ENCODE data around the gene DPM3. TPM values are rescaled to one million over a fixed set of nuclear protein-coding genes. Genes with fewer than 3 reads are reported as not detected.
A peak's percentile ranks its signal among the peaks of the same experiment; 100 is the strongest.

Gene DPM3
- total and polyA plus RNA-seq, 9 of the 15 experiments (the other 6 are each of a cell fraction or from before 2014, with no cell fraction given) = 3.7 to 120 (median 36.4) TPM

DNA sequence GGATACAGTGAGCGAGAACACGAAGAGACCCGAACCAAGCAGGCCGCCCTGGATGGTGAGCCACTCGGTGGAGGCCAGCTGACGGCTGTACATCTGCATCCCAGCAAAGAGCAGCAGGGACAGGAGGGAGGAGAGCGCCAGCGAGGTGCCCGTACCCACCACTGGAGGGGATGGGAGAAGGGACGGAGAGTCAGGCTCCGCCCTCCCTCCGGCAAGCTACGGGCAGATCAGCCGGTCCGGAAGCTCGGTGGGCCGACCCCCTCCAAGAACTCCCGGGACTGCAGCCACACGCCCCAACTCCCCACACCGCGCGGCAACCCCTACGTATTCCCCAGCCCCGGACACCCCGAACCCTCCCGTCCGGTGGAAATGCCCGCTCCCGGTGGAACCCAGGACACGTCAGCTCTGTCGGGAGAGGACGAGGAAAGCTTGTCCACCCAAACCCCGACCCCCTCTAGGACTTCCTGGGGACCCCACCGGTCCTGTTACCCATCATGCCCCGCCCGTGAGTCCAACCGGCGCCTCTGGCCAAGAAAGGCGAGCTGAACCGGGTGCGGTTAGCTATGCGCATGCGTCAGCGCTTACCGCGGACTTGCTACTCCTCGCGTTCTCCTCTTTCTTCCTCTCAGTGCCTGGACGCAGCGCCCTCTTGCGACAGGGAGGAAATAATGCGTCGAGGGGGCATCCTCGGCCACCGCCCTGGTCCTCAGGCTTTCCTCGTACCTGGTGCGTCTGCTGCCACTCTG, 32.6 kb upstream of the DPM3 start, which contains the start of gene KRTCAP2 (continued):
- TF ChIP-seq NELFE (IDR thresholded peaks at IDR 0.05; ENCODE audit: insufficient read depth, insufficient read length) = no peak
- no peak for TF ChIP-seq GTF2A2 (tag; IDR thresholded peaks at IDR 0.05)
- no peak for TF ChIP-seq FOXJ3 (CRISPR knock-in tag; IDR thresholded peaks at IDR 0.05)
- no peak for TF ChIP-seq ZNF24 (IDR thresholded peaks at IDR 0.05)
- no peak for TF ChIP-seq NFIX (CRISPR knock-in tag; IDR thresholded peaks at IDR 0.05; ENCODE audit: low read depth)
- no peak for TF ChIP-seq ZNF318 (IDR thresholded peaks at IDR 0.05; ENCODE audit: borderline replicate concordance in 1 of 2, low read depth in 1 of 2)
- no peak for TF ChIP-seq MAFG (tag; conservative IDR thresholded peaks at IDR 0.05)
- TF ChIP-seq ZFPM2 (CRISPR knock-in tag; IDR thresholded peaks at IDR 0.05) = no peak
- TF ChIP-seq, protein P1, sequence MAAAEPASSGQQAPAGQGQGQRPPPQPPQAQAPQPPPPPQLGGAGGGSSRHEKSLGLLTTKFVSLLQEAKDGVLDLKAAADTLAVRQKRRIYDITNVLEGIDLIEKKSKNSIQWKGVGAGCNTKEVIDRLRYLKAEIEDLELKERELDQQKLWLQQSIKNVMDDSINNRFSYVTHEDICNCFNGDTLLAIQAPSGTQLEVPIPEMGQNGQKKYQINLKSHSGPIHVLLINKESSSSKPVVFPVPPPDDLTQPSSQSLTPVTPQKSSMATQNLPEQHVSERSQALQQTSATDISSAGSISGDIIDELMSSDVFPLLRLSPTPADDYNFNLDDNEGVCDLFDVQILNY (CRISPR knock-in tag; IDR thresholded peaks at IDR 0.05) = no peak
- TF ChIP-seq CREM (IDR thresholded peaks at IDR 0.05; ENCODE audit: low read depth) = peak; percentile 89
- peak; percentile 59; the same call in 1 of the 2 replicates for TF ChIP-seq E2F1 (CRISPR knock-in tag; IDR thresholded peaks at IDR 0.05)
- TF ChIP-seq XRCC4 (IDR thresholded peaks at IDR 0.05; ENCODE audit: extremely low read depth, insufficient read depth, insufficient read length) = no peak
- TF ChIP-seq, protein P2, sequence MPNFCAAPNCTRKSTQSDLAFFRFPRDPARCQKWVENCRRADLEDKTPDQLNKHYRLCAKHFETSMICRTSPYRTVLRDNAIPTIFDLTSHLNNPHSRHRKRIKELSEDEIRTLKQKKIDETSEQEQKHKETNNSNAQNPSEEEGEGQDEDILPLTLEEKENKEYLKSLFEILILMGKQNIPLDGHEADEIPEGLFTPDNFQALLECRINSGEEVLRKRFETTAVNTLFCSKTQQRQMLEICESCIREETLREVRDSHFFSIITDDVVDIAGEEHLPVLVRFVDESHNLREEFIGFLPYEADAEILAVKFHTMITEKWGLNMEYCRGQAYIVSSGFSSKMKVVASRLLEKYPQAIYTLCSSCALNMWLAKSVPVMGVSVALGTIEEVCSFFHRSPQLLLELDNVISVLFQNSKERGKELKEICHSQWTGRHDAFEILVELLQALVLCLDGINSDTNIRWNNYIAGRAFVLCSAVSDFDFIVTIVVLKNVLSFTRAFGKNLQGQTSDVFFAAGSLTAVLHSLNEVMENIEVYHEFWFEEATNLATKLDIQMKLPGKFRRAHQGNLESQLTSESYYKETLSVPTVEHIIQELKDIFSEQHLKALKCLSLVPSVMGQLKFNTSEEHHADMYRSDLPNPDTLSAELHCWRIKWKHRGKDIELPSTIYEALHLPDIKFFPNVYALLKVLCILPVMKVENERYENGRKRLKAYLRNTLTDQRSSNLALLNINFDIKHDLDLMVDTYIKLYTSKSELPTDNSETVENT (CRISPR knock-in tag; IDR thresholded peaks at IDR 0.05) = peak; percentile 97
- TF ChIP-seq IRF2 (CRISPR knock-in tag; IDR thresholded peaks at IDR 0.05) = no peak
- TF ChIP-seq SRSF3 (IDR thresholded peaks at IDR 0.05; ENCODE audit: insufficient read depth, low read length) = no peak

Data from K562 (cell line).